B cell (primary cell): ENCODE measurements around the gene MCCD1. TPM values are rescaled to one million over a fixed set of nuclear protein-coding genes. Genes with fewer than 3 reads are reported as not detected.

Source experiments
- ATAC-seq: fragments of 200-7000 bp; cut with Tn5 transposase; one replicate; pipeline ENCODE4 v1.10.0; 2021; ENCODE audit warnings: low read depth, mild to moderate bottlenecking, moderate number of reproducible peaks, moderate library complexity
- CTCF ChIA-PET: fragments of 350-600 bp; sonication (Branson Sonifier 250); formaldehyde crosslinking; loops from one replicate; lab custom pipeline; 2021; ENCODE audit warnings: antibody characterized with exemption, inconsistent platforms; lab: Charles Lee
- POLR2A ChIA-PET: fragments of 350-600 bp; sonication (Branson Sonifier 250); formaldehyde crosslinking; loops from one replicate; lab custom pipeline; 2021; ENCODE audit warnings: antibody characterized with exemption; lab: Charles Lee
- DNase-seq: peaks from one replicate; pipeline ENCODE4 v3.0.0; 2013
- H2AFZ ChIP-seq: 2 replicates; pipeline ENCODE4 v1.6.1; 2012; ENCODE audit warnings: mild to moderate bottlenecking, low read depth, low read length; ENCODE audit not compliant: insufficient read depth, poor library complexity, severe bottlenecking
- H3K27ac ChIP-seq, 2 donors: 1 replicate in 1 of 2; 2 replicates in 1 of 2; pipeline ENCODE4 v1.5.1; 2012 to 2013; ENCODE audit warnings: low read length in 2 of 2, mild to moderate bottlenecking in 2 of 2, moderate library complexity in 1 of 2
- H3K27me3 ChIP-seq, 4 experiments: fragments of 200-600 bp in 1 of 4; sonication (generic) in 1 of 4; replicated peaks in 1 of 4; 1 replicate in 2 of 4; 2 replicates in 2 of 4; pipeline versions ENCODE4 v1.6.1 to v1.7.0; 2013 to 2016; ENCODE audit warnings: low read length in 3 of 4, mild to moderate bottlenecking in 2 of 4, mixed read lengths in 1 of 4, moderate library complexity in 1 of 4; ENCODE audit not compliant: insufficient read depth in 4 of 4, control insufficient read depth in 3 of 4; ENCODE audit errors: control extremely low read depth in 1 of 4
- H3K36me3 ChIP-seq, 2 experiments: replicated peaks in 1 of 2; 1 replicate in 1 of 2; 2 replicates in 1 of 2; pipeline versions ENCODE4 v1.6.1 to v1.7.1; 2013; ENCODE audit warnings: low read length in 1 of 2; ENCODE audit not compliant: insufficient read depth in 2 of 2, control insufficient read depth in 1 of 2; ENCODE audit errors: control extremely low read depth in 1 of 2, extremely low read depth in 1 of 2
- H3K4me1 ChIP-seq, 2 donors: fragments of 200-600 bp in 1 of 2; sonication (generic) in 1 of 2; 1 replicate in 1 of 2; 2 replicates in 1 of 2; pipeline versions ENCODE4 v1.5.1 to v1.6.1; 2013 to 2017; ENCODE audit warnings: low read length in 2 of 2; ENCODE audit not compliant: control insufficient read depth in 2 of 2, insufficient read depth in 2 of 2
- H3K4me2 ChIP-seq: replicated peaks from 2 replicates; pipeline ENCODE3; 2012; ENCODE audit warnings: mild to moderate bottlenecking, low read depth, low read length; ENCODE audit not compliant: poor library complexity, severe bottlenecking
- H3K4me3 ChIP-seq, 5 experiments: fragments of 200-600 bp in 1 of 5; sonication (generic) in 1 of 5; 1 replicate in 3 of 5; 2 replicates in 2 of 5; pipeline versions ENCODE4 v1.5.1 to v1.7.0; 2011 to 2016; ENCODE audit warnings: low read length in 4 of 5, mild to moderate bottlenecking in 4 of 5, low read depth in 2 of 5, control low read depth in 1 of 5, moderate library complexity in 1 of 5; ENCODE audit not compliant: insufficient read depth in 1 of 5; ENCODE audit errors: control extremely low read depth in 1 of 5, extremely low read depth in 1 of 5
- H3K79me2 ChIP-seq: fragments of 200-600 bp; sonication (generic); one replicate; pipeline ENCODE4 v1.6.0; 2016; ENCODE audit warnings: low read length; ENCODE audit not compliant: control insufficient read depth, insufficient read depth
- H3K9ac ChIP-seq: fragments of 200-600 bp; sonication (generic); 2 replicates; pipeline ENCODE4 v1.6.1; 2017; ENCODE audit warnings: mild to moderate bottlenecking, low read length, moderate library complexity
- H3K9me3 ChIP-seq, 3 donors: one replicate each; pipeline versions ENCODE4 v1.6.1 to v1.7.1; 2013; ENCODE audit warnings: low read length in 2 of 3; ENCODE audit not compliant: control insufficient read depth in 2 of 3, insufficient read depth in 1 of 3; ENCODE audit errors: control extremely low read depth in 1 of 3
- H4K20me1 ChIP-seq: 2 replicates; pipeline ENCODE4 v1.6.0; 2012; ENCODE audit warnings: mild to moderate bottlenecking, low read length; ENCODE audit not compliant: insufficient read depth, control insufficient read depth, poor library complexity, severe bottlenecking
- H3K27ac Mint-ChIP-seq: one replicate; pipeline ENCODE4 v1.8.0; 2021; ENCODE audit warnings: mixed read lengths
- H3K27me3 Mint-ChIP-seq: one replicate; pipeline ENCODE4 v1.8.0; 2021; ENCODE audit warnings: mixed read lengths
- H3K4me1 Mint-ChIP-seq: one replicate; pipeline ENCODE4 v1.8.0; 2021; ENCODE audit warnings: mixed read lengths
- H3K4me3 Mint-ChIP-seq: one replicate; pipeline ENCODE4 v1.8.0; 2021; ENCODE audit warnings: mixed read lengths
- H3K9me3 Mint-ChIP-seq: one replicate; pipeline ENCODE4 v1.8.0; 2022; ENCODE audit warnings: mixed read lengths; ENCODE audit not compliant: insufficient read depth
- CTCF ChIP-seq: fragments of 200-600 bp; IDR thresholded peaks from one replicate; pipeline ENCODE4 v1.8.0; 2022; ENCODE audit warnings: antibody characterized with exemption, mild to moderate bottlenecking
- EZH2 ChIP-seq: IDR thresholded peaks from 2 replicates; pipeline ENCODE4 v1.6.1; 2012; ENCODE audit warnings: borderline replicate concordance, low read depth, mild to moderate bottlenecking, moderate library complexity, low read length; ENCODE audit not compliant: insufficient read depth, poor library complexity, severe bottlenecking
- WGBS: methylation state at CpG from one replicate; pipeline ENCODE4 v1.1.5; 2013; ENCODE audit warnings: missing lambda C conversion rate; ENCODE audit not compliant: insufficient coverage; 5-methylcytosine and 5-hydroxymethylcytosine counted together
- intact Hi-C: fragments of 100-400 bp; cut with micrococcal nuclease; formaldehyde crosslinking; loops from one replicate; pipeline ENCODE4 v1.10.0; 2022
- polyA plus RNA-seq: library from polyadenylated mRNA; depleted of rRNA; stranded (reverse); fragments of >200 nt; gene quantifications from 2 replicates; pipeline ENCODE4 v1.2.3, GENCODE V29; 2012
- total RNA-seq, 2 donors: library from RNA; stranded (reverse); fragments of 120-200 nt in 1 of 2; gene quantifications; 1 replicate in 1 of 2; 2 replicates in 1 of 2; pipeline versions ENCODE4 v1.2.3 to v1.2.4, GENCODE V29; 2013 to 2022

The MCCD1 gene
- total and polyA plus RNA-seq, 2 donors (not counting 1 experiment from before 2014, with no cell fraction given): not detected

- no peaks in the 10 kb centered on the region for H3K27me3 Mint-ChIP-seq
- CTCF ChIA-PET: interaction anchor here (0.8 to 35.3 kb wide), 4 partner anchors 10 to 41 kb away, joined by 3 to 2241 read pairs (median 565); partner anchors contain the start of genes ATP6V1G2, LST1, LTA and LTB
- peaks cover 80 to 98% of the 10 kb centered on the region in 2 donors for H3K4me1 ChIP-seq
- peak overlapping the region; percentile 74 for H3K9ac ChIP-seq
- WGBS: 90% methylated on average over 8 of the region's 9 CpGs
- POLR2A ChIA-PET: interaction anchor here (35.3 to 42.6 kb wide), 2 partner anchors 7 to 11 kb away, joined by 1450 read pairs; partner anchors contain the start of genes ATP6V1G2, LST1, LTA and LTB
- intact Hi-C loops: no loop called here
- H3K9me3 ChIP-seq: no peaks in the 10 kb centered on the region
- no peak for ATAC-seq
- peaks cover 2 to 22% of the 10 kb centered on the region in 2 experiments for H3K36me3 ChIP-seq
- no peak overlapping the region for H2AFZ ChIP-seq
- H3K27ac Mint-ChIP-seq: peak overlapping the region; percentile 93
- TF ChIP-seq CTCF: no peak
- TF ChIP-seq EZH2: no peak
- no peaks in the 10 kb centered on the region for H3K27me3 ChIP-seq
- H3K4me3 Mint-ChIP-seq: peak overlapping the region; percentile 89
- H3K4me1 Mint-ChIP-seq: peaks cover 92% of the 10 kb centered on the region
- peaks cover 92% of the 10 kb centered on the region for H3K79me2 ChIP-seq
- H3K27ac ChIP-seq: peak overlapping the region; percentile 80 to 89
- peak overlapping the region; percentile 88 for H3K4me2 ChIP-seq
- peak overlapping the region in 1 of 5 experiments; percentile 68 for H3K4me3 ChIP-seq
- no peaks in the 10 kb centered on the region for H3K9me3 Mint-ChIP-seq
- peaks cover 10% of the 10 kb centered on the region for H4K20me1 ChIP-seq
- peak; percentile 14 for DNase-seq
Measured at GRCh38 chr6:31573239-31574105, 44.7 kb downstream of the MCCD1 start.
